HepG2 (cell line): ENCODE measurements around the gene ZNF777. TPM values are rescaled to one million over a fixed set of nuclear protein-coding genes. Genes with fewer than 3 reads are reported as not detected.

ENCODE experiments used
- ATAC-seq: fragments of 200-7000 bp; cut with Tn5 transposase; 3 replicates; pipeline ENCODE4 v1.9.1; 2020; ENCODE audit warnings: mild to moderate bottlenecking, moderate library complexity
- BruUV-seq: library from RNA; stranded (reverse); fragments of 400-500 nt; replicated peaks from 2 replicates; lab custom pipeline; 2021; lab: Mats Ljungman, UMichigan
- CTCF ChIA-PET: fragments of 300-600 bp; formaldehyde crosslinking; extraction: SDS; loops from one replicate; lab custom pipeline; 2021; ENCODE audit warnings: low total read pairs, inconsistent platforms, low intra/inter-chr PET ratio; lab: Yijun Ruan, JAX
- POLR2A ChIA-PET: fragments of 350-600 bp; sonication (Branson Sonifier 250); formaldehyde crosslinking; loops from one replicate; lab custom pipeline; 2020; ENCODE audit warnings: antibody characterized with exemption, inconsistent platforms; lab: Yijun Ruan, JAX
- DNase-seq: peaks from one replicate; pipeline ENCODE4 v3.0.0-alpha.2; 2015; ENCODE audit warnings: low spot score
- FAIRE-seq: peaks from 3 replicates; lab custom pipeline; 2011; peaks lifted over from hg19 to GRCh38; lab: Jason Lieb, UNC
- H2AFZ ChIP-seq: one replicate; pipeline ENCODE4 v1.6.1; 2011; ENCODE audit warnings: low read length, inconsistent platforms
- H3K27ac ChIP-seq: fragments of 300-600 bp; 3 replicates; pipeline ENCODE4 v1.8.0; 2011; ENCODE audit warnings: mixed run types, mild to moderate bottlenecking, mixed read lengths, low read length, inconsistent platforms; ENCODE audit not compliant: insufficient read depth; ENCODE audit errors: extremely low read length
- H3K27me3 ChIP-seq, 2 experiments: fragments of 200-600 bp in 1 of 2; 2 replicates in 1 of 2; 3 replicates in 1 of 2; pipeline versions ENCODE4 v1.6.0 to v1.8.0; 2011; ENCODE audit warnings: low read length in 2 of 2, mild to moderate bottlenecking in 2 of 2, moderate library complexity in 2 of 2, inconsistent platforms in 1 of 2; ENCODE audit not compliant: insufficient read depth in 2 of 2, control insufficient read depth in 1 of 2
- H3K36me3 ChIP-seq, 2 experiments: fragments of 200-600 bp in 1 of 2; replicated peaks in 1 of 2; 2 replicates in 1 of 2; 3 replicates in 1 of 2; pipeline versions ENCODE4 v1.5.1 to v1.8.0; 2011; ENCODE audit warnings: low read length in 2 of 2, inconsistent platforms in 1 of 2; ENCODE audit not compliant: insufficient read depth in 2 of 2, control insufficient read depth in 1 of 2
- H3K4me1 ChIP-seq: 2 replicates; pipeline ENCODE4 v1.5.1; 2012; ENCODE audit warnings: low read length, inconsistent platforms; ENCODE audit not compliant: insufficient read depth
- H3K4me2 ChIP-seq: 2 replicates; pipeline ENCODE4 v1.6.0; 2011; ENCODE audit warnings: low read depth, low read length, inconsistent platforms
- H3K4me3 ChIP-seq, 3 experiments: fragments of 200-600 bp in 1 of 3; sonication (generic), shearing (Covaris generic) in 1 of 3; replicated peaks in 1 of 3; 2 replicates each; pipeline ENCODE4 v1.5.1; 2011 to 2016; ENCODE audit warnings: low read length in 3 of 3, inconsistent platforms in 2 of 3, low read depth in 2 of 3, mild to moderate bottlenecking in 2 of 3, control low read depth in 1 of 3, mixed read lengths in 1 of 3; ENCODE audit not compliant: insufficient read depth in 1 of 3
- H3K79me2 ChIP-seq: one replicate; pipeline ENCODE4 v1.6.1; 2011; ENCODE audit warnings: low read length, inconsistent platforms; ENCODE audit not compliant: insufficient read depth
- H3K9ac ChIP-seq: 2 replicates; pipeline ENCODE4 v1.6.0; 2011; ENCODE audit warnings: mild to moderate bottlenecking, low read depth, low read length, inconsistent platforms; ENCODE audit not compliant: insufficient read depth
- H3K9me3 ChIP-seq: 2 replicates; pipeline ENCODE4 v1.5.1; 2012; ENCODE audit warnings: mild to moderate bottlenecking, low read length
- H4K20me1 ChIP-seq: 2 replicates; pipeline ENCODE4 v1.6.0; 2011; ENCODE audit warnings: inconsistent platforms, mild to moderate bottlenecking, low read length, moderate library complexity; ENCODE audit not compliant: insufficient read depth
- HMGXB4 ChIP-seq, 2 experiments: sonication (generic) in 1 of 2; formaldehyde crosslinking in 1 of 2; IDR thresholded peaks; 2 replicates each; pipeline versions ENCODE4 v1.4.0 to v1.6.1; 2018 to 2020; ENCODE audit warnings: missing genetic modification reagents in 2 of 2, borderline replicate concordance in 1 of 2, low read depth in 1 of 2, mild to moderate bottlenecking in 1 of 2, missing biosample characterization in 1 of 2
- KAT7 ChIP-seq: IDR thresholded peaks from 2 replicates; pipeline ENCODE4 v1.6.1; 2018; ENCODE audit warnings: borderline replicate concordance, missing compliant biosample characterization
- KDM3A ChIP-seq: IDR thresholded peaks from 2 replicates; pipeline ENCODE4 v1.6.1; 2018; ENCODE audit warnings: low read depth, missing compliant biosample characterization
- KLF12 ChIP-seq: sonication (generic); formaldehyde crosslinking; IDR thresholded peaks from 2 replicates; pipeline ENCODE4 v1.4.0; 2020; ENCODE audit warnings: missing genetic modification reagents, borderline replicate concordance
- NR3C1 ChIP-seq: sonication (generic); formaldehyde crosslinking; IDR thresholded peaks from 2 replicates; pipeline ENCODE4 v1.4.0; 2020; ENCODE audit warnings: missing genetic modification reagents
- TAF1 ChIP-seq: sonication (generic); formaldehyde crosslinking; IDR thresholded peaks from 2 replicates; pipeline ENCODE4 v1.4.0; 2020; ENCODE audit warnings: missing genetic modification reagents
- THRA ChIP-seq: sonication (generic); formaldehyde crosslinking; IDR thresholded peaks from 2 replicates; pipeline ENCODE4 v1.4.0; 2020; ENCODE audit warnings: missing genetic modification reagents, borderline replicate concordance
- ZNF749 ChIP-seq: sonication (generic); formaldehyde crosslinking; IDR thresholded peaks from 2 replicates; pipeline ENCODE4 v1.8.0; 2022; ENCODE audit warnings: mild to moderate bottlenecking, missing genetic modification reagents, moderate library complexity, borderline replicate concordance
- WGBS: methylation state at CpG from one replicate; pipeline ENCODE4 v1.1.6; 2017; ENCODE audit warnings: low lambda C conversion rate; 5-methylcytosine and 5-hydroxymethylcytosine counted together
- in situ Hi-C: cut with HindIII; loops from 2 replicates; pipeline ENCODE4 v1.10.0; 2017; ENCODE audit warnings: low pct_unique_long_range_greater_than_20kb; ENCODE audit not compliant: extremely low pct_ligation_motif_present
- intact Hi-C: fragments of 100-400 bp; cut with micrococcal nuclease; formaldehyde crosslinking; loops from one replicate; pipeline ENCODE4 v1.10.0; 2022; ENCODE audit not compliant: unreplicated experiment
- polyA plus RNA-seq, 8 experiments: library from polyadenylated mRNA; depleted of rRNA in 3 of 8; stranded (reverse) in 7 of 8; unstranded in 1 of 8; fragments of >200 nt; fragmentation: Illumina TruSeq in 4 of 8; extraction: Trizol in 4 of 8; gene quantifications; 2 replicates each; pipeline versions ENCODE4 v1.2.1 to v1.2.3, GENCODE V29; 2011 to 2016; ENCODE audit warnings: low read depth in 4 of 8, missing spikeins in 1 of 8, mixed read lengths in 1 of 8; ENCODE audit not compliant: insufficient read depth in 1 of 8
- total RNA-seq, 5 experiments: library from RNA; depleted of rRNA; stranded (reverse); fragments of >200 nt; fragmentation: Illumina TruSeq; extraction: Trizol; gene quantifications; 2 replicates each; pipeline ENCODE4 v1.2.3, GENCODE V29; 2016; ENCODE audit warnings: low read depth in 1 of 5

The ZNF777 gene
- total and polyA plus RNA-seq, 2 of the 13 experiments (the other 11 are each of a cell fraction or from before 2014, with no cell fraction given) = 3.8 to 6.0 TPM

GRCh38 chr7:149431486-149432120 is 29.3 kb downstream of the ZNF777 start (continued):
- TF ChIP-seq NR3C1 (CRISPR knock-in tag) = no peak
- no peak for TF ChIP-seq ZNF749 (CRISPR knock-in tag)

- intact Hi-C loops (no loop called here), in situ Hi-C loops (no loop called here)
- Histone ChIP-seq H3K4me2 (no peak overlapping the region), H4K20me1 (no peaks in the 10 kb centered on the region), H3K79me2 (no peaks in the 10 kb centered on the region), H3K36me3 (peaks cover 5 to 33% of the 10 kb centered on the region in 2 experiments; a peak in 3 of 5 replicates), H3K27me3 (no peaks in the 10 kb centered on the region), H3K9me3 (no peaks in the 10 kb centered on the region), H3K27ac (no peak overlapping the region), H3K4me1 (no peaks in the 10 kb centered on the region), H3K9ac (no peak overlapping the region)
- 81% methylated on average over 4 of the region's 4 CpGs for WGBS
- FAIRE-seq = no peak
- no peak for DNase-seq
- BruUV-seq = no TSS peak
- CTCF ChIA-PET = no interaction called here
- TF ChIP-seq THRA (CRISPR knock-in tag) (no peak), HMGXB4 (CRISPR knock-in tag; IDR thresholded peaks at IDR 0.05; ENCODE audit: borderline replicate concordance in 1 of 2, low read depth in 1 of 2) (no peak), KDM3A (CRISPR knock-in tag) (no peak), KLF12 (CRISPR knock-in tag) (no peak), KAT7 (CRISPR knock-in tag) (no peak), TAF1 (CRISPR knock-in tag) (no peak)
- TF ChIP-seq, all 625 proteins: peak for 0
- no peak for ATAC-seq
- H2AFZ ChIP-seq = no peak overlapping the region
- POLR2A ChIA-PET = no interaction called here
- no peak overlapping the region for H3K4me3 ChIP-seq
These were observed 30.7 kb downstream of the ZNF777 start for GRCh38 chr7:149430192-149430591.
